HG02885 (cell line): ENCODE measurements around the gene FOXL2.
"Not testable (repeated sequence)": the region's sequence is repeated elsewhere in the genome, so short reads cannot be mapped to it uniquely, and the experiment has no call there.

Experiments
- ATAC-seq: cut with Tn5 transposase; IDR thresholded peaks from one replicate; pipeline ENCODE4 v1.9.1; 2021; ENCODE audit warnings: mild to moderate bottlenecking; ENCODE audit not compliant: unreplicated experiment, poor library complexity

Gene FOXL2

GRCh38 chr3:138935505-138935862 lies 11.5 kb downstream of the FOXL2 start:
- ATAC-seq, result no peak

- no peak for ATAC-seq
These were observed 12.8 kb downstream of the FOXL2 start for GRCh38 chr3:138933981-138934691.

- no peak for ATAC-seq
These were observed 13.8 kb downstream of the FOXL2 start for GRCh38 chr3:138933068-138933668.

GRCh38 chr3:138928727-138929372 lies 18.1 kb downstream of the FOXL2 start:
- ATAC-seq, result no peak

- ATAC-seq, result peak; percentile 83
These were observed 23.4 kb downstream of the FOXL2 start for GRCh38 chr3:138923531-138923994.

GRCh38 chr3:138922400-138922799 lies 24.5 kb downstream of the FOXL2 start:
- ATAC-seq, result not testable (repeated sequence)

- ATAC-seq, result no peak
These were observed 25.3 kb downstream of the FOXL2 start for GRCh38 chr3:138921316-138922292.

GRCh38 chr3:138919325-138919724 lies 27.6 kb downstream of the FOXL2 start:
- no peak for ATAC-seq

- ATAC-seq, result no peak
These were observed 30.1 kb downstream of the FOXL2 start for GRCh38 chr3:138916824-138917223.

GRCh38 chr3:138915503-138916498 lies 31.1 kb downstream of the FOXL2 start:
- ATAC-seq, result peak; percentile 82

GRCh38 chr3:138914870-138915502 lies 32.0 kb downstream of the FOXL2 start:
- peak; percentile 20 for ATAC-seq

- ATAC-seq, result no peak
These were observed 33.2 kb downstream of the FOXL2 start for GRCh38 chr3:138913766-138914165.

- ATAC-seq, result no peak
These were observed 34.7 kb downstream of the FOXL2 start for GRCh38 chr3:138912237-138912636.

GRCh38 chr3:138911621-138912020 lies 35.3 kb downstream of the FOXL2 start:
- no peak for ATAC-seq

- ATAC-seq, result no peak
These were observed 37.0 kb downstream of the FOXL2 start for GRCh38 chr3:138909904-138910303.

GRCh38 chr3:138908846-138909245 lies 38.1 kb downstream of the FOXL2 start:
- no peak for ATAC-seq

- no peak for ATAC-seq
These were observed 39.4 kb downstream of the FOXL2 start for GRCh38 chr3:138907539-138907938.

- no peak for ATAC-seq
These were observed 44.8 kb downstream of the FOXL2 start for GRCh38 chr3:138902171-138902570.

GRCh38 chr3:138901567-138901966 lies 45.4 kb downstream of the FOXL2 start:
- ATAC-seq, result no peak
